Measurements from ENCODE around the gene DNAI1.
"Not testable (repeated sequence)": the region's sequence is repeated elsewhere in the genome, so short reads cannot be mapped to it uniquely, and the experiment has no call there.

Gene DNAI1

GRCh38 chr9:34458013-34458958 lies at the start of gene DNAI1, which contains the start of gene FAM219A:
DNAI1 (plus strand) TSS chr9:34458805; CDS start chr9:34459006, 201 bp downstream.
FAM219A (minus strand) TSS chr9:34458570; CDS start chr9:34458263, 307 bp downstream.
- DNase-seq, result peak; percentile 99

DNA sequence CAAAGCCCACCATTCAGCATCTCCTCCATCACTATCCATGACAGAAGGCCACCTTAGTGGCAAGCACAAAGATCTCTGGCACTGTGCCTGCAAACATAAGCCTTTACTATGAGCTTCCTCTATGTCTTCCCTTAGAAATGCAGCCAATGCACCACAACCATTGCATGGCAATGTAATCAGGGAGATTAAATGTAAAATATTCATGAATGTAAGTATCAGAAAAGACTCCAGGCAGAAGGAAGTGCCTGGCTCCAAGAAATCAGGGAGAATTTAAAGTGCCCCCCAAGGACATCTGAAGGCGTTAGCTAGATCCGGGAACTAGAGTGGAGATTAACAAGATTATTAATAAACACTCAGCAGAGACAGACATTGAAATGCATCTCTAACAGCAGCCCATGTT lies 49.5 kb upstream of the DNAI1 start:
- DNase-seq, result no peak

DNA sequence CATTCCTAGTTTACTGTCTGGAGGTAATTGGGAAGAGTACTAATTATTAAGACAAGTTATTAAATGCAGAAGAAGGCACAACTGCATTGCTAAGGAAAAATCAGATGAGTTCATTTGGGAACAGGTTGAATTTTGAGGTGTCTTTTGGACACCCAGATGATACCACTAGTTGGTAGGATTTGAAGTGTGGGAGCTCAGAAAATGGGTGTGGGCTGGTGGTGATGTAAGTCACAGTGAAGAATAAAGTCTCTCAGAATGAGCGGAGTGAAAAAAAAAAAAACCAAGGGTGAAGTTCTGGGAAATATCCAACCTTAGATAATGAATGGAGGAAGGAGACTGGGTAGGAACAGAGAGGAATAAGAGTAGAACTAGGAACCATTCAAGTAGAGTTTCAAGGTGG lies 46.3 kb upstream of the DNAI1 start:
- no peak for DNase-seq

DNA sequence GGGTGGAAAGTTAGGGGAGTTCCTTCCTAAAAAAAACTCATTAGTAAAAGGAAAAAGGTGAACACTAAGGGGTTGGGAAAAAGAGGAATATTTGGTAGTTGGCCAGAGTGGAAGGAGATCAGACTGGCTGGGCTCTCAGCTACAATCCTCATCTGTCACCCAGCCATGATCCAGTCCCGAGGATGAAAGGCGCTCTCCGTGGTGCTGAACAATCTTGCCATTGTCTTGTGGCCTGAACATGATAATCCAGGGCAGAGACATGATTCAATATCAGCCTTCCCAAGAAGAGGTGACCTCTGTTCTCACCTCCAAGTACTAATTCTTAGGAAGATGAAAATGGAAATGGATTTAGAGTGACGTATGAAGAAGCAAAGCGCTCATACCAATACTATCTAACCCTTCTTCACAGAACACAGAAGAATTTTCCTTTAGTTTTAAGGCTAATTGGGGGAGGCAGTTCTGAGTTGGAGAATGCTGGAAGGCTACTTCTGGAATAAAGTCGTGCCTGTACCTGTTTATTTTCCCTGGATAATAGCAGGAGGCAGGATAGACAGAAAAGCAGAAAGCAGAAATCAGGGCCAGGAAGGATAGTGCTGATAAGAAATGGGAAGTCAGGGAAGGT lies 45.3 kb upstream of the DNAI1 start:
- DNase-seq, result peak in 1 of 2 donors; percentile 22

DNA sequence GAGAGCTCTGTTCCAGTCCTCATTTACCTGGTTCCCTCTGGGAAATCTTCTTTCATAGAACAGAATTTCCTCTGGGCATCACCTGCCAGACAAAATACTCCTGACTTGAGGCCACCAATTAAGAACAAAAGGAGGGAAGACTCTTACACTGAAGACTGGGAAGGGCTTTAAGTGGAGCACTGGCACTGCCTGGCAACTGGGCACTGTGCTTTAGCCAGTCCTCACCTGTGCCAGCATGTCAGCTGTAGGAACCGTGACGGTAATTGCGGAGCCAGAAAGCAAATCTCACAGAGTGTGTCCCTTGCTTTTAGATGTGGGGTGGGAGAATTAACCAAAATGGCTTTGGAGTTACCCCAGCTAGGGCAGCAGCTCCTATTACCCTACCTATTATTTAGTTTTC lies 40.9 kb upstream of the DNAI1 start:
- no peak for DNase-seq

DNA sequence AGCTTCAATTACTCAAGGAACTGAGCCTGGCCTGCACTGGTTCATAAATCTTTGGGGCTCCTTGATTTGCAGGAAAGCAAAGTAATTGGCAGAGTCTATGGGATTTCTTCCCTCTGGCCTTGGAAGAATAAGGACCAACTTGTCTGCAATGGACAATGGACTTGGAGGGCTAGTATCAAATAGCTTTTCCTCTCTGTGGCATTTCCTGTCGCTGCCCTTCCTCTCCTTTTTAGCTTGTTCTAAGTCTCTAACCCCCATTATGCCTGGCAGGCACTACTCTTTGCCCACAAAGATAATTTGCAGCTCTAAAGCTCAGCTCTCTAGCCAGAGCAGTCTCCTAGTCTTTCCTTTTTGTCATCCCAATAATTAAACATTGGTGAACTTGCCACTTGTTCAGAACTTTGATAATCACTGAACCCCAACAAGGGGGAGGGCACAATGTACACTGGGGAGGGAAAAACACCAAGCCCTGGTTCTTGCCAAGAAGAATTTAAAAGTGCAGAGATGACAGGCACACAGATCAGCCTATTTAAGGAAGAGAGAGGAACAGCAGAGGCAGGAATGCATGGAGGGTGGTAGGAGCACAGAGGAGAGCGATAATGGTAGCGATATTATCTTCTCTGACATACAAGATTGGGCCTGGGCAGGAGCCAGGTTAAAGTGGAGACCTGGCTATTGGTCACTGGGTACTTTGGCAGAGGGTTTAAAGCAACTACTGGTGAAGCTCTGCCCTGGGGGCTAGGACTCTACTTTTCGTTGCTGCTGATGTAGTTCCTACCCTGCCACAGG lies 38.7 kb upstream of the DNAI1 start:
- no peak for DNase-seq

DNA sequence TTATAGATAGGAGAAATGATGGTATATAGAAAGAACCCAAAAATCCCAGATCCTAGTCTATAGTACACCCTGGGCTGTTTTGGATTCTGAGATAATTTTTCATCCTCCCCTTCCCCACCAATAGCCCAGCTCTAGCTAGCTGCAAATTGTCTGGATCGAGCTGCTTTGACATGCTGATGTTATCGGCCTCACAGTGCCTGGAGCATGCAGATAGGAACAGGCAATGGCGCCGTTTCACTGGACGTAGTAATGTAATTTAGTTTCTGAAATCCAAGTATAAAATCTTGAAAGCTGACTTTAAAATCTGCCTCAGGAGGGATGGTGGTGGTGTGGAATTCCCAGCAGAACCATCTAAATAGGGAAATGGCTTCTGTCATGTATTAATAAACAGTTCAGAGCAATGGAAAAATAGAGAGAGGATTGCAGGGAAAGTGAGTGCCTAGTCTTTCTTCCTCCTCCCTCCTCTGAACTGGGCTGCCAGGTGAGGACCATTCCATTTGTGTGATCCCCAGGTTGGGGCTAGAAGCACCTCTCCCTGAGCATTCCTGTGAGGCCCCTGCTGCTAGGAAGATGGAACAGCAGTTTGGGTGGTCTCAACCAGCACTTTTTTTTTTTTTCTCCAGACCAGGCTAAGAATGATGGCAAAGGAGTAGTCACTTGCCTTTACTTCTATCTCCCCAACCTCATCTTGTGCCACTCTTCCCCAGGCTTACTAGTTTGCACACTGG lies 32.1 kb upstream of the DNAI1 start:
- no peak for DNase-seq

DNA sequence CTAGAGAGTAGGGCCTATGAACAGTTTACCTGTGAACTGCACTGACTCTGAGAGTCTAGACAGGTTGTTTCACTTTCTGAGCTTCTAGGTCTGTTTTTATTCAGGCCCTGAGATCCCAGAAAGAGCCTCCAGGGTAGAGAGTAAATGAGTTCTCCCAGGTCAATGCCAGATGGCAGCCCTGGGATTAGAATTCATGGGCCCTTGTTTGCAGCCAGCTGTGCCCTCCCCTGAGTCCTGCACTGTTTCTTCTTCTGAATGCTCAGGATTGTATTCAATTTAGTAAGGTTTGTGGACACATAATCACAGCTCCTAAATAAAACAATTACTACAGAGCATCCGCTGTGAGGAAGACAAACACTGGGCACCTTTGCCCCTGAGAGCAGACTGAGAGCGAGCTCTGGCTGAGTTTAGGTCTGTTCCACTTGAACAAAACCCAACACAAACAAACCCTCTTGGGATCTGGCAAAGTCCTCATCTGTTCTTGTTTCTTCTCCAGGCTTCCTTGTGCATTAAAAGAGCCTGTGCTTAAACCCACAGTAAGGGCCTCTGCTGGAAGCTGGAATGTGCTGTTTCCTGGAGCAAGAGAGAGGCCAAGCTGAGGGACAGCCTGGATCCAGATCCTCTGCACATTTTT lies 30.2 kb upstream of the DNAI1 start:
- DNase-seq, result no peak

DNA sequence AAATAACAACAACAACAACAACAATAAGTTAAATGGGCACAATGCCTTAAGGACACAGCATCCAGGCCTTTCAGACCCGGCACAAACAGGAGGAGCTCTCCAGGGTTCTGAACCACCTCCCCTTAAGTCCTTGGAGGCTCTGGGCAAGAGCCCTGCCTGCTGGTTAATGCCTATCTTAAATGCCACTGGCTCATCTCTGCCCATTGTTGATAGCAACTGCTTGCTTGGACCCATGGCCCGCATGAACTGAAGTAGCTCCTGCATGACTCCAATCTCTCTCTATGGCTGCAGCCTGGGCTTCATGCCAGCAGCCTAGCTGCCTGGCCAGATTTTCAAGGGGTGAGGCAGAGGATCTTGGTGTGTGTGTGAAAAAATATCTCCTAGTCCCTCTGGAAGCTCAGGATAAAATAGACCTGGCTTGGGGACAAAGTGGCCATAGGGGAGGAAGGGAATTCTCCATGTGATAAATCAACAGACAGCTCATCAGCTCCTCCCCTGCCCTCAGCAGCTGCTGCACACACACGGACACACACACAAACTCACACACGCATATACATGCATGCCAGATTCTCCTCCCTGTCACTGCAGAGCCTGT lies 27.7 kb upstream of the DNAI1 start:
- no peak for DNase-seq

GRCh38 chr9:34431667-34432066 lies 26.9 kb upstream of the DNAI1 start:
- no peak for DNase-seq

DNA sequence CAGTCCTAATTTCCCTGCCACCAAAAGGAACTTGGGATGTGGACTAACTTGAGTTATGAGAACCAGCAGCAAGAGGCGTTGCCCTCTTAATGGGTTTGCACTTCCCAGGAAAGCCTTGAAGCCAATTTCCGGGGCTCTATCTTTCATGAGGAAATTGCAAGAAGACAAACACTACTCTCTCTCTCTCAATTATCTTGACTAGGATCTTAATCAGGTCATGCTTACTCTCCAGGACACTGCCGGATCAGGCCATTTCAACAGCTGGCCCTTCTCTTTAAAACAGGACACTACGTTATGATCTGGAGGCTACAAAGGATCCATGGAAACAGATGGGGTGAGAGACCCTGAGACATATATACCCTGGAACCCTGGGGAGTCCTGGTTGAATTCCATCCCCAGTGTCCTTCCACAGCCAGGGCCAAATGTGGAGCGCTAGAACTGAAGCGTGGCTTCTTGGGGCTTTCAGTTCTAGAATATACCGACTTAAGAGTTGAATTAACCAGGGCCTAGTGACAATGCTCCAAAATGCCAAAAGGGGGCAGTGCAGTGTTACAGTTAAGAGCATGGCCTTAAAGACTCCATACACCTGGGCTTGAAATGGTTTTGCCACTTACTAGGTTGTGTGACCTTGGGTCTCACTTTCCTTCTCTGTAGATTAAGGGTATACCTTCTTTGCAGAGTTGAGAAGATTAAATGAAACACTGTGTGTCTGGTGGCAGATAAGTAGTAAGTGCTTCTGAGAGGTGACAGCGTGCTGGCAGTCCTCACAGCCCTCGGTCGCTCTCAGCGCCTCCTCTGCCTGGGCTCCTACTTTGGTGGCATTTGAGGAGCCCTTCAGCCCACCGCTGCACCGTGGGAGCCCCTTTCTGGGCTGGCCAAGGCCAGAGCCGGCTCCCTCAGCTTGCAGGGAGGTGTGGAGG lies 21.3 kb upstream of the DNAI1 start:
- peak; percentile 67 to 75 for DNase-seq

GRCh38 chr9:34437926-34438307 lies 20.7 kb upstream of the DNAI1 start:
- DNase-seq, result not testable (repeated sequence)

DNA sequence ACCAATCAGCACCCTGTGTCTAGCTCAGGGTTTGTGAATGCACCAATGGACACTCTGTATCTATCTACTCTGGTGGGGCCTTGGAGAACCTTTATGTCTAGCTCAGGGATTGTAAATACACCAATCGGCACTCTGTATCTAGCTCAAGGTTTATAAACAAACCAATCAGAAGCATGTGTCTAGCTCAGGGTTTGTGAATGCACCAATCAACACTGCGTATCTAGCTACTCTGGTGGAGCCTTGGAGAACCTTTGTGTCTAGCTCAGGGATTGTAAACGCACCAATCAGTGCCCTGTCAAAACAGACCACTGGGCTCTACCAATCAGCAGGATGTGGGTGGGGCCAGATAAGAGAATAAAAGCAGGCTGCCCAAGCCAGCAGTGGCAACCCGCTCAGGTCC lies 20.1 kb upstream of the DNAI1 start:
- DNase-seq, result not testable (repeated sequence)

- no peak for DNase-seq
These were observed 18.6 kb upstream of the DNAI1 start for GRCh38 chr9:34440017-34440416.

- DNase-seq, result no peak
These were observed 15.8 kb upstream of the DNAI1 start for GRCh38 chr9:34442770-34443169.

DNA sequence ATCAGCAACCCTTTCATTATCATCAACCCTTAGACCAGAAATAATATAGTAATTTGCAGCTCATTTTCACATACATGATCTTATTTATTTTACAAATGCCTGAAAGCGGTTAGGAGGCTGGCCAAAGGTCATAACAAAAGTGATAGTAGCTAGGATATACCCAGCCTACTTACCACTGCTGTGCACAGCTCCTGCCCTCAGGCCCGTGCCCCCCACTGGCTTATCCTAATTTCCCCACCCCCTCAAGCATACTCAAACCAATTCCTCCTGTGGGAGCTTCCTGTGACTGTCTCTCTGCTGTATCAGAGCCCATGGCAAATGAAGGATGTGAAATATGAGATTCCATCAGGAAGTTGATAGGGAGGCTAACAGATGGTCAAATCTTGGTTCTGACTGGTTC lies 15.1 kb upstream of the DNAI1 start:
- no peak for DNase-seq

GRCh38 chr9:34443976-34444375 lies 14.6 kb upstream of the DNAI1 start:
- no peak for DNase-seq

- DNase-seq, result no peak
These were observed 12.1 kb upstream of the DNAI1 start for GRCh38 chr9:34446468-34446891.

DNA sequence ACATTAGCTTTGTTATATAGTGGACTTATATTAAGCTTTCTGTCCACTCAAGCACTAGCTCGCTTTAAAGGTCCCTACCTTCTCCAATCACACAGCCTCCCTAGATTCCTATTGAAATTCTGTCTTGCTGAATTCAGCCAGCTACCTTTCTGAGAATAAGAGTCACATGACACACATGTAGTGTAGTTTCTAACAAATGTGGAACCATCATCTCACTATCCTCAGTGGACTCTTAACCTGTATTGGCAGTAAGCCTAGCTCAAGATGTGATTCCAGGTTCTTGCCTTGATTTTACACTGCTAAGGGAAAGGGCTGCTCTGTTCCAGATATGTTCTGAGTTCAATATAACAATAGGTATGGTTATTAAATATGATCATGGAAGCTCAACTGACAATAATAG lies 11.7 kb upstream of the DNAI1 start:
- no peak for DNase-seq

GRCh38 chr9:34450644-34451043 lies 8.0 kb upstream of the DNAI1 start:
- no peak for DNase-seq

DNA sequence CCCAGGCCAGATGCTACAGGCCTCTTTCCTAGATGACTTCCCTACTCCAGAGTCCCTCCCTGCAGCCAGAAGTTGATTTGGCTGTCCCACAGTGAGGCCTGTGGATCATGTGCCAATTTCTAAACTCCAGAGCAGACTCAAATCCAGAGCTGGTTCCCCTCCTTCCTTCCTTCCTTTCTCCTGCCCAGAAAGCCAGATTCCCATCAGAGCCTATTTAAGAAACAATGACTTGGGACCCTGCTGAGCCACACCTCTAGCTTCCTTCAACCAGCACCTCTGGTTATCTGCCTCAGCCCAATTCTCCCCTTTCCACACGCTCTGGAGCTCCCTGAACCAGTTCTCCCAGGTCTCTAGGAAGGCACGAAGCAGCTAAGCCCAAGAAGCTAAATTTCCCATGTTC lies 7.5 kb upstream of the DNAI1 start:
- DNase-seq, result no peak

All from CD4-positive, alpha-beta T cell treated with Interleukin-4 for 1 hour (primary cell).